Ishikawa (cell line): ENCODE measurements around the gene CPT1C.

ENCODE experiments used
- CEBPB ChIP-seq: IDR thresholded peaks from 2 replicates; pipeline ENCODE4 v1.6.1; 2012
- CREB1 ChIP-seq: IDR thresholded peaks from 2 replicates; pipeline ENCODE4 v1.6.1; 2012; ENCODE audit warnings: low read depth
- EGR1 ChIP-seq: IDR thresholded peaks from 2 replicates; pipeline ENCODE4 v1.6.1; 2012
- EP300 ChIP-seq: IDR thresholded peaks from 2 replicates; pipeline ENCODE4 v1.6.1; 2012; ENCODE audit warnings: borderline replicate concordance
- MAX ChIP-seq: IDR thresholded peaks from 2 replicates; pipeline ENCODE4 v1.6.1; 2012
- RAD21 ChIP-seq: IDR thresholded peaks from 2 replicates; pipeline ENCODE4 v1.6.1; 2012; ENCODE audit warnings: low read depth
- TAF1 ChIP-seq: IDR thresholded peaks from 2 replicates; pipeline ENCODE4 v1.6.1; 2012; ENCODE audit warnings: low read depth, mild to moderate bottlenecking
- TEAD4 ChIP-seq: IDR thresholded peaks from 2 replicates; pipeline ENCODE4 v1.6.1; 2012
- USF1 ChIP-seq: IDR thresholded peaks from 2 replicates; pipeline ENCODE4 v1.6.1; 2012
- YY1 ChIP-seq: IDR thresholded peaks from 2 replicates; pipeline ENCODE4 v1.6.1; 2012; ENCODE audit warnings: low read depth
- ZBTB7A ChIP-seq: IDR thresholded peaks from 2 replicates; pipeline ENCODE4 v1.6.1; 2012; ENCODE audit warnings: low read depth
- TF ChIP-seq, protein P1 (sequence below): IDR thresholded peaks from 2 replicates; pipeline ENCODE4 v1.6.1; 2012; ENCODE audit warnings: low read depth, mild to moderate bottlenecking

- TF ChIP-seq, protein P1, sequence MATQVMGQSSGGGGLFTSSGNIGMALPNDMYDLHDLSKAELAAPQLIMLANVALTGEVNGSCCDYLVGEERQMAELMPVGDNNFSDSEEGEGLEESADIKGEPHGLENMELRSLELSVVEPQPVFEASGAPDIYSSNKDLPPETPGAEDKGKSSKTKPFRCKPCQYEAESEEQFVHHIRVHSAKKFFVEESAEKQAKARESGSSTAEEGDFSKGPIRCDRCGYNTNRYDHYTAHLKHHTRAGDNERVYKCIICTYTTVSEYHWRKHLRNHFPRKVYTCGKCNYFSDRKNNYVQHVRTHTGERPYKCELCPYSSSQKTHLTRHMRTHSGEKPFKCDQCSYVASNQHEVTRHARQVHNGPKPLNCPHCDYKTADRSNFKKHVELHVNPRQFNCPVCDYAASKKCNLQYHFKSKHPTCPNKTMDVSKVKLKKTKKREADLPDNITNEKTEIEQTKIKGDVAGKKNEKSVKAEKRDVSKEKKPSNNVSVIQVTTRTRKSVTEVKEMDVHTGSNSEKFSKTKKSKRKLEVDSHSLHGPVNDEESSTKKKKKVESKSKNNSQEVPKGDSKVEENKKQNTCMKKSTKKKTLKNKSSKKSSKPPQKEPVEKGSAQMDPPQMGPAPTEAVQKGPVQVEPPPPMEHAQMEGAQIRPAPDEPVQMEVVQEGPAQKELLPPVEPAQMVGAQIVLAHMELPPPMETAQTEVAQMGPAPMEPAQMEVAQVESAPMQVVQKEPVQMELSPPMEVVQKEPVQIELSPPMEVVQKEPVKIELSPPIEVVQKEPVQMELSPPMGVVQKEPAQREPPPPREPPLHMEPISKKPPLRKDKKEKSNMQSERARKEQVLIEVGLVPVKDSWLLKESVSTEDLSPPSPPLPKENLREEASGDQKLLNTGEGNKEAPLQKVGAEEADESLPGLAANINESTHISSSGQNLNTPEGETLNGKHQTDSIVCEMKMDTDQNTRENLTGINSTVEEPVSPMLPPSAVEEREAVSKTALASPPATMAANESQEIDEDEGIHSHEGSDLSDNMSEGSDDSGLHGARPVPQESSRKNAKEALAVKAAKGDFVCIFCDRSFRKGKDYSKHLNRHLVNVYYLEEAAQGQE, result no peak
- TF ChIP-seq MAX (no peak), RAD21 (no peak), EGR1 (no peak), CEBPB (no peak), ZBTB7A (no peak; the same call in 1 of the 2 replicates), EP300 (no peak), YY1 (no peak), USF1 (no peak), CREB1 (no peak), TEAD4 (no peak), TAF1 (no peak)
Observed at GRCh38 chr19:49665036-49665350, 25.9 kb upstream of the CPT1C start.
